Right renal pelvis (tissue), 4 donors: ENCODE results near the gene MTM1. TPM values are rescaled to one million over a fixed set of nuclear protein-coding genes. Genes with fewer than 3 reads are reported as not detected.

ENCODE experiments used
- DNase-seq, 4 donors: peaks; one replicate each; pipeline ENCODE4 v3.0.0-alpha.2; 2013; ENCODE audit warnings: low read depth in 4 of 4, low spot score in 3 of 4, missing footprints in 1 of 4
- polyA plus RNA-seq, 4 donors: library from polyadenylated mRNA; unstranded; fragments of 120-200 nt; gene quantifications; one replicate each; pipeline ENCODE4 v1.2.1, GENCODE V29; 2013; ENCODE audit not compliant: insufficient read length in 4 of 4

MTM1 gene
- polyA plus RNA-seq, 4 donors = 11.0 to 15.5 (median 13.8) TPM

- no peak for DNase-seq
Measured at GRCh38 chrX:150649096-150649870, 80.9 kb downstream of the MTM1 start.

- no peak for DNase-seq
Measured at GRCh38 chrX:150651906-150652305, 83.5 kb downstream of the MTM1 start.

DNA sequence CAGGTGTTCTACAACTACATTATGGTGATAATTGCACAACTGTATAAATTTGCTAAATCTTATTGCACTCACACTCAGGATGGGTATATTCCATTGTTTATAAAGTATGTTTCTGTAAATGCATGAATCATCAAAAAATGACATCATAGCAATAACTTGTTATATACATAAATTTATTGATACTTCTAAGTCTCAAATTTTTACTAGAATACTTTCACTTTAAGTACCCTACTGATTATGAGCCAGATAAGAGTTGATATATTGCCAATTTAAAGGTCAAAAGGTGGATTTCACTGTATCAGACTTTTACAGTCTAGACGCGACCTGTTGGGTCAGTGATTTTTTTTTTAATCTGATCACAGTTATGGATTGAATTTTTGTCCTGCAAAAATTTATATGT is 87.4 kb downstream of the MTM1 start:
- DNase-seq = no peak

DNA sequence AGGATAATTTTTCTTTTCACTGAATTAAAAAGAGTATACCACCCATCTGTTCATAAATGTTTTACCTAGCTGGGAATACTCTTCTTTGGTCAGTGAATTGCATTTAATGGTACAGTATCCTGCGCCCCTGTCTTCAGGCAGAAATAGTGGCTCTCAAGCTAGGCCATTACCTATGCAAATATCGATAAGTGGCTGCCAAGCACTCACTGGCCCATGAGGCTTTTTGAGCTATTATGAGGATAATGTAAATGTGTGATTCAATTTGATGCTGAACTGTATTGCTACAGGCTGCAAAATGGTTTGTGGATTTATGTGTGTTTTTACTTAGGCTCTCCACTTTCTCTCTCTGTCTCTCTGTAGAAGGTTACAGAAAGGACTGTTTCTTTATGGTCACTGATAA is 94.7 kb downstream of the MTM1 start:
- DNase-seq = no peak

DNA sequence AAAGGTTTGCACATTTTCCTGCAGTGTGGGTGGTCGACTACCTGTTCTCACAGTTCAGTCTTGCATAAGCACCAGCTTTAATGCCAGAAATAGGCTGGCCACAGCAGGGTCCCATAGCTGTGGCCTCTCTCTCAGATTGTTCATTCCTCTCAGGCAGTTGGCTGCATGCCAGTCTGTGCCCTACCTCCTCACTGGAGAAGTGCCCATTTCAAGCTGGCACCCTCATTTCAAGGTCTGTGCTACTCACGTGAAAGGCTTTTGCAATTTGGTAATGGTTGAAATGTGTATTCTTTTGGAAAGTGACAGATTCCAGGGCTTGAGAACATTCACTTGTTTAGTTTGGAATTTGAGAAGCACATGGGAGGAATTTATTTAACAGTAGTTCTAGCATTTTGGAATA is 95.9 kb downstream of the MTM1 start:
- DNase-seq = no peak

GRCh38 chrX:150676221-150676620 is 107.8 kb downstream of the MTM1 start:
- DNase-seq = no peak

GRCh38 chrX:150680974-150681373 is 112.6 kb downstream of the MTM1 start:
- DNase-seq = no peak

DNA sequence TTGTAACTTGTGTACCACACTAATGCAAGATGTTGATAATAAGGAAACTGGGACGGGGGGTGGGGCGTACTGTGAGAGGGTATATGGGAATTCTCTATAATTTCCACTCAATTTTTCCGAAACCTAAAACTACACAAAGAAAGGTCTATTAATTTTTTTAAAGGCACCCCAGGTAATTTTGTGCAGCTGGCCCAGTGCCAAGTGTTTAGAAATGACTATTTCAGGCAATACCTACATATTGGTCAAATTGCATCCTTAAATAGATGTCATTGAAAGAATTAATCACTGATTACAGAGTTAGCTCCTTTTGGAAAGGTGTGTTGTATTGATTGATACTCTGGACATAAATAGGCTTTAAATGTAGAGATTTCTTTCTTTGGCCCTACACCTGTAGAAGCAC is 114.7 kb downstream of the MTM1 start:
- DNase-seq = no peak

- DNase-seq = no peak
Measured at GRCh38 chrX:150683536-150684146, 115.2 kb downstream of the MTM1 start.

DNA sequence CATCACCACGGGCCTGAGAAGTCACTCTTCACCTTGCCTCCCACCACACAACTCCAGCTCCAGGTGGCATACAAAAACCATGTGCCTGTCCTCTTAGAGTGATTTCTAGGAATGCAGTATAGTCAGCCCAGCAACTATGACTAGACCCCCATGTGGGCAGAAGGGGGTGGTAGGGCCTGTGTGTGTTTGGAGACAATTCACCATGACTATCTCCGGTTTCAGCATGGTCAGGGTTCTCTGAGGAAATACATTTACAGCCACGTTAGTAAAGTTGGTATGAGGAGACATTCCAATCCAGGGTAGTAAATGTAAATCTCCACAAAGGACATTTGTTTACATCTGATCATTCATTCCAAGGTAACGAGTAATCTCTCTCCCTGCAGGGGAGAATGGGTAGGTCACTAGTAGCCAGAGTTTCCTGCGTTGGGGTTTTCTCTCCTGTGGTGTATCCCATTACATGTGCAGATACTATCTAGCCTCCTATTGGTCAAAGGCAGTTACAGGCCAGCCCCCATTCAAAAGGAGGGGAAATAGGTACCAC is 120.6 kb downstream of the MTM1 start:
- DNase-seq = no peak

GRCh38 chrX:150690126-150690525 is 121.7 kb downstream of the MTM1 start:
- DNase-seq = no peak

DNA sequence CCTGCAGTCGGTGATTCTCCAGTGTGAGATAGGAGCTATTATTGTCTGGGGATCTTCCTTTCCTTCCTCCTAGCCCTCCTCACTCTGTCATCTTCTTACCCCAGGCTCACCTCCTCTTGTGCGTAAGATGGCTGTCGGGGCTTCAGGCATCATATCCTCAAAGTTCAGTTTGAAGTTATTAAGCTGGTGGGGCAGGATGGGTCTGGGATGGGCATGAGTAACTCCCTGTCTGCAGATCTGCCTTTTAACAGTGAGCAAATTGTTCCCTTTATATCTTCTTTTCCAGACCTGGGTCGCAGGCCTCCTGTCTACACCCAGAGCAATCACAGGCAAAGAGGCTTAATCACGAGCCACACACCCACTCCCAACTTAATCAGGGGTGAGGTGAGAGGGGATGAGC is 123.9 kb downstream of the MTM1 start:
- DNase-seq = no peak

- DNase-seq = no peak
Measured at GRCh38 chrX:150692831-150693724, 124.7 kb downstream of the MTM1 start, which contains the start of gene MTMR1. Gene MTMR1 (plus strand): TSS chrX:150693396. CDS start chrX:150693531, 135 bp downstream.

GRCh38 chrX:150693725-150694574 is 125.5 kb downstream of the MTM1 start:
- DNase-seq = no peak

DNA sequence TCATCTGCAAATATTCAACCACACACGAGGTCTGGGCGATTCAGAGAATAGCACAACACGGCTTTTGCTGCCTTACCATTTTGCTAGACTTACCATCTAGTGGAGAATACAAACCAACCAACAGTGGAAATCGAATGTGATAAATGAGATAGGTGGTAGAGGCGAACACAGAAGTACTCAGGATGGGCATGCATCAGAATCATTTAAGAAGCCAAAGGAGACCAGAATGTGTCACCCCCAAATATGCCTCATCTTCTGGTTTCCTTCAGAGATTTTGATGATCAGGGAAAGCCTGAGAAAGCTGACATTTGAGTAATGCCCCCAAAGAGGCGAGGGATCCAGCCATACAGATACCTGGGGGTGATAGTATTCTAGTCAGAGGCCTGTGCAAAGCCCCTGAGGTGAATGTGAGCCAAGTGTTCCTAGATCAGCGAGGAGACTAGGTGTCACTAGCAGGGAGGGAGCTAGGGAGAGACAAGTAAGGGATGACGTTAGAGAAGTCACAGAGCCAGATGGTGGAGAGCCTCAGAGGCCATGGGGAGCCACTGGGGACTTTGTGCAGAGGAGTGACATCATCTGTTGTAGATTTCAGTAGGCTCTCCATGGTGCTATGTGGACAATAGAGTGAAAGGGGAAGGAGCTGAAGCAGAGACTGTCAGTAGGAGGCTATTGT is 126.5 kb downstream of the MTM1 start:
- no peak for DNase-seq

GRCh38 chrX:150696331-150696730 is 127.9 kb downstream of the MTM1 start:
- no peak for DNase-seq

GRCh38 chrX:150696866-150697265 is 128.4 kb downstream of the MTM1 start:
- no peak for DNase-seq

DNA sequence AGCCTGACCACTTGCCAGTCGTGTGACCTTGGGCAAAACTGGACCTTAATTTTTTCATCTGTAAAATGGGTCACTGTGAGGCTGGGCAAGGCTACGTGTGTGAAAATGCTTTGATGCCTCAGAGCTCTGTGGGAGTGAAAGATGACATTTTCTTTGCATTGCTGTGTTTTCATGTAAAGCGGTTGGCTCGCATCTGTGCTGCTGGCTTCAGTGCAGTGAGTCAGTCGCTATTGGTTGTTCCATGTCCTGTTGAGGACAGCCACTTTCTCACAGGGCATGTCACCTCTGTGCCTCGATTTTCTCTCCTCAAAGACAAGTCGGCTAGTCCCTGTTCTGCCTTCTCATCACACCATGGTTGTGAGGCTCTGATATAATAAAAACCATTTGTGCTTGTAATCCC is 129.2 kb downstream of the MTM1 start:
- no peak for DNase-seq

DNA sequence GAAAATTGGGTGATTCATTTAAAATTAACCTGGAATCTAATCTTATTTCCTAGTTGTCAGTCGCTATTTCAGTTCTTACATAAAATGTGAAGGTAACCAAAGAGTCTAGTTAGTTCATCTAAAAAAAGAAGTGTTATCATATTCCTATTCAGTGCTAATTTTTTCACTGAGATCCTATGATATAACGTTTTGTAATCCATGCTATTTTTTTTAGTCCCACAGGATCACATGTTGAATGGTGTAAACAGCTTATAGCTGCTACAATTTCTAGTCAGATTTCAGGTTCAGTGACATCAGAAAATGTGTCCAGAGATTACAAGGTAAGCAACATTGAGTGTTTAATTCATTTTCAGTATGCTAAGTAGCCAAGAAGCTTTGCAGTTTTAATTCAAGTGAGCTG is 130.6 kb downstream of the MTM1 start:
- DNase-seq = no peak

DNA sequence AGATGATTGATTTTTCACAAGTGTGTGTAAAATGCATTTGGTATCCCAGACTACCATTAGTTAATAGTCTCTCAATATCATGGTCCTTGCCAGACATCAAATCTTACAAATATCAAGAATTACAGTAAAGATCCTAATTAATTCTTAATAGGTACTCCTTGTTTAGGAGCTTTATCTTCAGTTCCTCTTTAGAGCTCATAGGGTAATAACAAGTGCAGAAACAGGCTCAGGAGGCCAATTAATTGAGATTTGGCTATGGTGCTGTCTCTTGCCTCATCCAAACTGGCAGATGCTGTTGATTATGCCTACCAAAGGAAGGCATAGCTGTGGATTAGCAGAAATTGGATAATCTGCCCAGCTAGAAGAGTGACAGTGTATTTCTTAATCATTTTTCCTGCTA is 131.7 kb downstream of the MTM1 start:
- DNase-seq = no peak
